H1 (cell line): ENCODE data around the gene CLPTM1L.

Source experiments
- HDAC2 ChIP-seq, 2 experiments: fragments of 300-600 bp in 1 of 2; sonication (generic) in 1 of 2; IDR thresholded peaks; 2 replicates each; pipeline ENCODE4 v1.6.1; 2011 to 2012; ENCODE audit warnings: low read depth in 2 of 2, low read length in 2 of 2, mild to moderate bottlenecking in 2 of 2, moderate library complexity in 2 of 2, borderline replicate concordance in 1 of 2, inconsistent platforms in 1 of 2
- RNF2 ChIP-seq: fragments of 200-900, 300-1000 bp; sonication (generic); IDR thresholded peaks from 2 replicates; pipeline ENCODE4 v1.7.1; 2016; ENCODE audit warnings: borderline replicate concordance, low read depth, mild to moderate bottlenecking, antibody characterized with exemption, low read length; ENCODE audit not compliant: poor library complexity, severe bottlenecking; ENCODE audit errors: missing control alignments

DNA sequence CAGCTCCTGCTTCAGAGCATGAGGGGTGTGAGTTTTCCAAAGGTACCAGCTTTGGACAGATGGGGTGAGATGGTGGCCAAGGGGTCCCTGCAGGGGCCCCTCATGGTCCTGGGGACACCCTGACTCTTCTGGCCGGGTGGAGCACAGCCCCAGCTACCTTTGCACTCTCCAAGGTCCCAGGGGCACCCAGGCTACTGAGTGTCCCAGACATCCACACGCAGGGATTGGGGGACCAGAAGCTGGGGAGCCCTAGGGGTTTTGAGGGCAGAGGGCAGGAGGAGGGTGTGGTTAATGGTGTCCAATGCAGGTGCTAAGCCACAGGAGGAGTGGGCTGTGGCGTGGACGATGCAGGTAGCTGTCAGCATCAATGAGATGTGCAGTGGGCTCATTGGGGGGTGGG, 16.0 kb upstream of the CLPTM1L start:
- TF ChIP-seq HDAC2 (IDR thresholded peaks at IDR 0.05; ENCODE audit: borderline replicate concordance in 1 of 2, low read depth in 2 of 2, low read length in 2 of 2), result no peak
- no peak for TF ChIP-seq RNF2
